GM23338 (cell line): ENCODE results near the gene LSP1. TPM values are rescaled to one million over a fixed set of nuclear protein-coding genes. Genes with fewer than 3 reads are reported as not detected.

ENCODE experiments used
- ATAC-seq: fragments of 200-7000 bp; cut with Tn5 transposase; 3 replicates; pipeline ENCODE4 v1.9.1; 2020
- DNase-seq: peaks from one replicate; pipeline ENCODE4 v3.0.0-alpha.2; 2015; ENCODE audit warnings: low spot score
- H2AFZ ChIP-seq: fragments of 200-600 bp; sonication (generic); 2 replicates; pipeline ENCODE4 v1.8.0; 2016; ENCODE audit warnings: antibody characterized with exemption, mild to moderate bottlenecking, moderate library complexity
- H3F3A ChIP-seq: fragments of 200-600 bp; sonication (generic); replicated peaks from 2 replicates; pipeline ENCODE4 v1.8.0; 2017; ENCODE audit warnings: antibody characterized with exemption, mixed run types, low read depth
- H3K27ac ChIP-seq: fragments of 200-600 bp; sonication (generic); 2 replicates; pipeline ENCODE4 v1.6.1; 2016; ENCODE audit warnings: low read depth
- H3K27me3 ChIP-seq: fragments of 200-600 bp; sonication (generic); 2 replicates; pipeline ENCODE4 v1.8.0; 2016; ENCODE audit warnings: mild to moderate bottlenecking, mixed run types, moderate library complexity; ENCODE audit not compliant: insufficient read depth
- H3K36me3 ChIP-seq: fragments of 200-600 bp; sonication (generic); 2 replicates; pipeline ENCODE4 v1.8.0; 2016; ENCODE audit warnings: mild to moderate bottlenecking; ENCODE audit not compliant: insufficient read depth
- H3K4me1 ChIP-seq: fragments of 200-600 bp; sonication (generic); 2 replicates; pipeline ENCODE4 v1.8.0; 2016; ENCODE audit warnings: mild to moderate bottlenecking, moderate library complexity; ENCODE audit not compliant: insufficient read depth
- H3K4me2 ChIP-seq: fragments of 200-600 bp; sonication (generic); 2 replicates; pipeline ENCODE4 v1.7.1; 2017; ENCODE audit warnings: mixed run types
- H3K4me3 ChIP-seq: fragments of 200-600 bp; sonication (generic); 2 replicates; pipeline ENCODE4 v1.6.1; 2016; ENCODE audit warnings: mixed run types
- H3K79me2 ChIP-seq: fragments of 200-600 bp; sonication (generic); replicated peaks from 2 replicates; pipeline ENCODE4 v1.8.0; 2017; ENCODE audit warnings: mild to moderate bottlenecking; ENCODE audit not compliant: insufficient read depth
- H3K9me2 ChIP-seq: fragments of 200-600 bp; sonication (generic); 2 replicates; pipeline ENCODE4 v1.8.0; 2017; ENCODE audit not compliant: insufficient read depth
- H4K20me1 ChIP-seq: fragments of 200-600 bp; sonication (generic); replicated peaks from 2 replicates; pipeline ENCODE4 v1.8.0; 2017; ENCODE audit warnings: mild to moderate bottlenecking; ENCODE audit not compliant: insufficient read depth
- H3K27ac Mint-ChIP-seq: 2 replicates; pipeline ENCODE4 v1.8.0; 2020; ENCODE audit warnings: inconsistent platforms, mild to moderate bottlenecking, moderate library complexity, mixed read lengths
- H3K27me3 Mint-ChIP-seq: 3 replicates; pipeline ENCODE4 v1.8.0; 2022; ENCODE audit warnings: low read depth, mild to moderate bottlenecking, moderate library complexity, mixed read lengths, inconsistent platforms; ENCODE audit not compliant: insufficient read depth, poor library complexity
- H3K36me3 Mint-ChIP-seq: 3 replicates; pipeline ENCODE4 v1.8.0; 2021; ENCODE audit warnings: low read depth, mild to moderate bottlenecking, inconsistent platforms, moderate library complexity, mixed read lengths
- H3K4me1 Mint-ChIP-seq: 3 replicates; pipeline ENCODE4 v1.8.0; 2020; ENCODE audit warnings: mild to moderate bottlenecking, inconsistent platforms, mixed read lengths
- H3K4me3 Mint-ChIP-seq: 3 replicates; pipeline ENCODE4 v1.8.0; 2021; ENCODE audit warnings: moderate library complexity, mild to moderate bottlenecking, inconsistent platforms, mixed read lengths
- H3K9me3 Mint-ChIP-seq: 3 replicates; pipeline ENCODE4 v1.8.0; 2020; ENCODE audit warnings: moderate library complexity, mild to moderate bottlenecking, inconsistent platforms, mixed read lengths
- CREB1 ChIP-seq: fragments of 250-450 bp; sonication (Bioruptor Pico); IDR thresholded peaks from 2 replicates; pipeline ENCODE4 v1.5.0; 2020; ENCODE audit warnings: low read depth, mild to moderate bottlenecking, moderate library complexity
- CTCF ChIP-seq, 2 experiments: fragments of 200-600 bp in 1 of 2; sonication (generic) in 1 of 2; conservative IDR thresholded peaks; 2 replicates each; pipeline versions ENCODE4 v1.5.1 to v1.6.1; 2016 to 2017; ENCODE audit warnings: antibody characterized with exemption in 2 of 2, low read depth in 2 of 2, mild to moderate bottlenecking in 2 of 2, moderate library complexity in 1 of 2
- ETS1 ChIP-seq: IDR thresholded peaks from 2 replicates; pipeline ENCODE4 v1.6.1; 2016; ENCODE audit warnings: antibody characterized with exemption
- EZH2 ChIP-seq: fragments of 200-600 bp; sonication (generic); IDR thresholded peaks from one replicate; pipeline ENCODE4 v1.8.0; 2017; ENCODE audit warnings: antibody characterized with exemption, mild to moderate bottlenecking, low read depth; ENCODE audit not compliant: unreplicated experiment
- EZH2phosphoT487 ChIP-seq: fragments of 200-600 bp; sonication (generic); IDR thresholded peaks from one replicate; pipeline ENCODE4 v1.8.1; 2018; ENCODE audit warnings: antibody characterized with exemption; ENCODE audit not compliant: unreplicated experiment
- JUNB ChIP-seq: IDR thresholded peaks from one replicate; pipeline ENCODE4 v1.6.1; 2016; ENCODE audit warnings: antibody characterized with exemption; ENCODE audit not compliant: unreplicated experiment
- NANOG ChIP-seq: IDR thresholded peaks from 2 replicates; pipeline ENCODE4 v1.6.1; 2016; ENCODE audit warnings: antibody characterized with exemption, borderline replicate concordance
- POLR2AphosphoS5 ChIP-seq: IDR thresholded peaks from 2 replicates; pipeline ENCODE4 v1.6.1; 2016; ENCODE audit warnings: antibody characterized with exemption, low read depth
- REST ChIP-seq: IDR thresholded peaks from one replicate; pipeline ENCODE4 v1.6.1; 2018; ENCODE audit warnings: antibody characterized with exemption; ENCODE audit not compliant: unreplicated experiment
- STAT1 ChIP-seq: IDR thresholded peaks from one replicate; pipeline ENCODE4 v1.6.1; 2016; ENCODE audit warnings: antibody characterized with exemption; ENCODE audit not compliant: unreplicated experiment
- ZNF114 ChIP-seq: fragments of 250-450 bp; sonication (Bioruptor Pico); IDR thresholded peaks from 2 replicates; pipeline ENCODE4 v1.5.0; 2020; ENCODE audit warnings: mild to moderate bottlenecking, moderate library complexity
- ZNF331 ChIP-seq: fragments of 250-450 bp; sonication (Bioruptor Pico); IDR thresholded peaks from 2 replicates; pipeline ENCODE4 v1.5.0; 2020; ENCODE audit warnings: low read depth, mild to moderate bottlenecking, moderate library complexity
- ZNF462 ChIP-seq: fragments of 250-450 bp; sonication (Bioruptor Pico); IDR thresholded peaks from 2 replicates; pipeline ENCODE4 v1.5.0; 2020; ENCODE audit warnings: mild to moderate bottlenecking, moderate library complexity
- polyA plus RNA-seq: library from polyadenylated mRNA; unstranded; fragments of >200 nt; fragmentation: Nextera tagmentation; extraction: Ambion mirVana; gene quantifications from 2 replicates; pipeline ENCODE4 v1.2.1, GENCODE V29; 2016
- total RNA-seq: library from RNA; depleted of rRNA; stranded (reverse); fragments of >200 nt; shearing (Covaris generic); gene quantifications from 2 replicates; pipeline ENCODE4 v1.2.3, GENCODE V29; 2014

The LSP1 gene
- total and polyA plus RNA-seq, 2 experiments from 2014 or later = 0.84 TPM; not detected in 1

DNA sequence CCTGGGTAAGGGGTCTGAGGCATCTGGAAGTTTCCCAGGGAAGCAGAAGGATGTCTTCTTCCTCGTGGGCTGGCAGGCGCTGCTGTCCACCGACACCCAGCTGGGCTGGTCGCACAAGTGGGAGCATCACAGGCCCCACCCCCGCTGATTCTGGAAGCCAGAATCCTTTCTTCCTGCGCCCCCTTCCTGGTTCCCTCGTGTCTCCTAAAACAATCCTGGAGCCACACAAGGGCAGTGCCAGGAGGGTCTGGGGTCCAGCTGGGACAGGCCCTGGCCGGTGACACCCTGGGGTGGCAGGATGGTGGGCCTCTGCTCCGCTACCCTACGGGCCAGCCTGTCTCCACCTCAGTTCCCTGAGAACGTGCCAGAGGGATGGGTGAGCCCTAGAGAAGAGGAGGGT is 4.2 kb downstream of the LSP1 start:
- no peak overlapping the region for H3K27ac Mint-ChIP-seq
- Histone ChIP-seq H2AFZ (no peak overlapping the region), H3K36me3 (no peaks in the 10 kb centered on the region), H3K27me3 (no peaks in the 10 kb centered on the region), H3F3A (no peaks in the 10 kb centered on the region), H4K20me1 (no peaks in the 10 kb centered on the region), H3K79me2 (no peaks in the 10 kb centered on the region), H3K27ac (no peak overlapping the region), H3K4me3 (no peak overlapping the region), H3K4me2 (no peak overlapping the region), H3K4me1 (no peaks in the 10 kb centered on the region), H3K9me2 (no peaks in the 10 kb centered on the region)
- H3K36me3 Mint-ChIP-seq = no peaks in the 10 kb centered on the region
- no peaks in the 10 kb centered on the region for H3K9me3 Mint-ChIP-seq
- no peak for ATAC-seq
- no peaks in the 10 kb centered on the region for H3K27me3 Mint-ChIP-seq
- no peaks in the 10 kb centered on the region for H3K4me1 Mint-ChIP-seq
- TF ChIP-seq ETS1 (no peak), POLR2AphosphoS5 (no peak), CTCF (conservative IDR thresholded peaks at IDR 0.05; ENCODE audit: low read depth in 2 of 2) (no peak), CREB1 (CRISPR knock-in tag) (no peak), JUNB (no peak), STAT1 (no peak), ZNF331 (CRISPR knock-in tag) (no peak), NANOG (no peak), ZNF462 (CRISPR knock-in tag) (no peak), EZH2phosphoT487 (no peak), ZNF114 (CRISPR knock-in tag) (no peak), REST (no peak), EZH2 (no peak)
- no peak overlapping the region for H3K4me3 Mint-ChIP-seq
- DNase-seq = no peak
